HepG2 (cell line): Measurements from ENCODE around the gene VPS11. TPM values are rescaled to one million over a fixed set of nuclear protein-coding genes. Genes with fewer than 3 reads are reported as not detected.

ENCODE experiments used
- EEA1 ChIP-seq: sonication (generic); formaldehyde crosslinking; IDR thresholded peaks from 2 replicates; pipeline ENCODE4 v1.5.1; 2020; ENCODE audit warnings: mild to moderate bottlenecking, missing genetic modification reagents, borderline replicate concordance
- HNRNPK ChIP-seq: fragments of 200-400 bp; formaldehyde crosslinking; IDR thresholded peaks from 2 replicates; pipeline ENCODE4 v1.6.1; 2018; ENCODE audit warnings: low read length, low read depth, moderate library complexity, mild to moderate bottlenecking; ENCODE audit not compliant: poor library complexity, severe bottlenecking
- HOXD1 ChIP-seq: sonication (generic); formaldehyde crosslinking; IDR thresholded peaks from 2 replicates; pipeline ENCODE4 v1.5.0; 2020; ENCODE audit warnings: missing genetic modification reagents
- MED8 ChIP-seq: sonication (generic); formaldehyde crosslinking; IDR thresholded peaks from 2 replicates; pipeline ENCODE4 v1.8.1; 2023; ENCODE audit warnings: mild to moderate bottlenecking, missing genetic modification reagents; ENCODE audit not compliant: insufficient replicate concordance
- POGZ ChIP-seq: sonication (generic); formaldehyde crosslinking; IDR thresholded peaks from 2 replicates; pipeline ENCODE4 v1.4.0; 2020; ENCODE audit warnings: mild to moderate bottlenecking, missing genetic modification reagents
- POLR2AphosphoS5 ChIP-seq: IDR thresholded peaks from 2 replicates; pipeline ENCODE4 v1.6.1; 2012; ENCODE audit warnings: low read depth, low read length
- RAD51 ChIP-seq: fragments of 450-650 bp; IDR thresholded peaks from 2 replicates; pipeline ENCODE4 v1.6.1; 2016; ENCODE audit warnings: borderline replicate concordance
- SPEN ChIP-seq: sonication (generic); formaldehyde crosslinking; IDR thresholded peaks from 2 replicates; pipeline ENCODE4 v1.5.1; 2020; ENCODE audit warnings: low read depth, mild to moderate bottlenecking, missing genetic modification reagents
- TOE1 ChIP-seq: sonication (generic); formaldehyde crosslinking; IDR thresholded peaks from 2 replicates; pipeline ENCODE4 v1.4.0; 2020; ENCODE audit warnings: mild to moderate bottlenecking, missing genetic modification reagents
- XBP1 ChIP-seq: sonication (generic); formaldehyde crosslinking; IDR thresholded peaks from 2 replicates; pipeline ENCODE4 v1.5.0; 2020; ENCODE audit warnings: missing genetic modification reagents
- YEATS2 ChIP-seq: sonication (generic); formaldehyde crosslinking; IDR thresholded peaks from 2 replicates; pipeline ENCODE4 v1.4.0; 2020; ENCODE audit warnings: missing genetic modification reagents, borderline replicate concordance
- YEATS4 ChIP-seq: sonication (generic); formaldehyde crosslinking; IDR thresholded peaks from 2 replicates; pipeline ENCODE4 v1.4.0; 2020; ENCODE audit warnings: missing genetic modification reagents, borderline replicate concordance
- ZBTB4 ChIP-seq: sonication (generic); formaldehyde crosslinking; IDR thresholded peaks from 2 replicates; pipeline ENCODE4 v1.4.0; 2020; ENCODE audit warnings: missing genetic modification reagents, mild to moderate bottlenecking, borderline replicate concordance
- ZNF263 ChIP-seq: sonication (generic); formaldehyde crosslinking; IDR thresholded peaks from 2 replicates; pipeline ENCODE4 v1.4.0; 2020; ENCODE audit warnings: missing genetic modification reagents
- ZNF350 ChIP-seq: sonication (generic); formaldehyde crosslinking; IDR thresholded peaks from 2 replicates; pipeline ENCODE4 v1.4.0; 2020; ENCODE audit warnings: mild to moderate bottlenecking, low read depth, missing genetic modification reagents, borderline replicate concordance
- ZNF557 ChIP-seq: sonication (generic); formaldehyde crosslinking; IDR thresholded peaks from 2 replicates; pipeline ENCODE4 v1.4.0; 2020; ENCODE audit warnings: missing genetic modification reagents
- ZNF558 ChIP-seq: sonication (generic); formaldehyde crosslinking; IDR thresholded peaks from 2 replicates; pipeline ENCODE4 v1.9.0; 2022; ENCODE audit warnings: mild to moderate bottlenecking, missing genetic modification reagents, borderline replicate concordance
- ZNF616 ChIP-seq: sonication (generic); formaldehyde crosslinking; IDR thresholded peaks from 2 replicates; pipeline ENCODE4 v1.5.0; 2020; ENCODE audit warnings: low read depth, mild to moderate bottlenecking, missing genetic modification reagents
- ZNF841 ChIP-seq: sonication (generic); formaldehyde crosslinking; IDR thresholded peaks from 2 replicates; pipeline ENCODE4 v1.8.1; 2023; ENCODE audit warnings: missing genetic modification reagents, borderline replicate concordance
- ZNF891 ChIP-seq: sonication (generic); formaldehyde crosslinking; IDR thresholded peaks from 2 replicates; pipeline ENCODE4 v1.5.0; 2020; ENCODE audit warnings: mild to moderate bottlenecking, missing genetic modification reagents
- ZSCAN31 ChIP-seq: sonication (generic); formaldehyde crosslinking; IDR thresholded peaks from 2 replicates; pipeline ENCODE4 v1.5.0; 2020; ENCODE audit warnings: low read depth, mild to moderate bottlenecking, missing genetic modification reagents
- polyA plus RNA-seq, 8 experiments: library from polyadenylated mRNA; depleted of rRNA in 3 of 8; stranded (reverse) in 7 of 8; unstranded in 1 of 8; fragments of >200 nt; fragmentation: Illumina TruSeq in 4 of 8; extraction: Trizol in 4 of 8; gene quantifications; 2 replicates each; pipeline versions ENCODE4 v1.2.1 to v1.2.3, GENCODE V29; 2011 to 2016; ENCODE audit warnings: low read depth in 4 of 8, missing spikeins in 1 of 8, mixed read lengths in 1 of 8; ENCODE audit not compliant: insufficient read depth in 1 of 8
- total RNA-seq, 5 experiments: library from RNA; depleted of rRNA; stranded (reverse); fragments of >200 nt; fragmentation: Illumina TruSeq; extraction: Trizol; gene quantifications; 2 replicates each; pipeline ENCODE4 v1.2.3, GENCODE V29; 2016; ENCODE audit warnings: low read depth in 1 of 5
- TF ChIP-seq, protein P1 (sequence below): IDR thresholded peaks from 2 replicates; pipeline ENCODE4 v1.6.1; 2016; ENCODE audit warnings: mild to moderate bottlenecking
- TF ChIP-seq, protein P2 (sequence below): sonication (generic); formaldehyde crosslinking; IDR thresholded peaks from 2 replicates; pipeline ENCODE4 v1.5.0; 2020; ENCODE audit warnings: missing genetic modification reagents, mild to moderate bottlenecking, borderline replicate concordance

VPS11 gene
- total and polyA plus RNA-seq, 2 of the 13 experiments (the other 11 are each of a cell fraction or from before 2014, with no cell fraction given): 13.7 to 21.6 TPM

DNA sequence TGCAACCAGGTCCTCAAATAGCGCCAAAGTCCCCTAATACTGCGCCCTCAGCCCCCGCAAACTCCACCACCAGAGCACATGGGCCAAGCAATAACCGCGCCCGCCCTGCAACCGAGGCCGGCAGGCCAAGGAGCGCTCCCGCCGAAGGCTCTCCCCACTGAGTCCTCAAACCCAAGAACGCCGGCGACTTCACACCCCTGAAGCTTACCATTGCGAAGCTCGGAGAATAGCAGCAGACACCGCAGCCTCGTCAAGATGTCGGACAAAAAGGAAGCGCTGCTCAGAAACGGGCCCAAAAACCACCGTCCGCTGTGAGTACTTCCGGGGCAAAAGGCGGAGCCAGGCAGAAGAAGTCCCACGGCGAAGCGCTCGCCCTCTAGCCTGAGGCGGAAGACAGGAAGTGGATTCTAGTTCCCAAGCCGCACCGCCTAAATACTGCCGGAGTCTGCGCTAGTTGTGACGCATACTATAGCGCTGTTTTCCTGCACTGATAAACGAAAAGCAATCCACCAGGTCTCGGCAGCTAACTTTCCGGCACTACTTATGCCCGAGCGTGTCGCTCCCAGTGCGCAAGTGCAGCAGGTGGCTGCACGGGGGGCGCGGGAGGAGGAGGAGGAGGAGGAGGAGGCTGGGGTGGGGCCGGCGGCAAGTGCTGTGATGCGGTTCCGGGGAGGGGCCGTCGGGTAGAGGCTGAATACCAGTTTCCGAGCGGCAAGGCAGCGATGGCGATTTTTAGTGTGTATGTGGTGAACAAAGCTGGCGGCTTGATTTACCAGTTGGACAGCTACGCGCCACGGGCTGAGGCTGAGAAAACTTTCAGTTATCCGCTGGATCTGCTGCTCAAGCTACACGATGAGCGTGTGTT is 49.3 kb upstream of the VPS11 start, which contains the start of the genes RPS25 and TRAPPC4 (continued):
- TF ChIP-seq ZNF558 (CRISPR knock-in tag) (no peak; the same call in 1 of the 2 replicates), ZBTB4 (CRISPR knock-in tag) (no peak), EEA1 (no peak), RAD51 (no peak), ZNF263 (CRISPR knock-in tag) (peak; percentile 88), YEATS2 (CRISPR knock-in tag) (peak; percentile 97), ZNF841 (CRISPR knock-in tag) (0 out of 2 replicates have a peak, but pooled peaks have one; percentile 38), ZNF891 (CRISPR knock-in tag) (no peak; the same call in 1 of the 2 replicates), ZNF557 (CRISPR knock-in tag) (no peak), SPEN (CRISPR knock-in tag) (peak; percentile 96), POLR2AphosphoS5 (peak; percentile 90), YEATS4 (CRISPR knock-in tag) (peak; percentile 73), TOE1 (CRISPR knock-in tag) (no peak), HNRNPK (peak; percentile 21), ZNF616 (no peak), MED8 (CRISPR knock-in tag) (no peak), POGZ (peak; percentile 8), HOXD1 (0 out of 2 replicates have a peak, but pooled peaks have one; percentile 72), XBP1 (CRISPR knock-in tag) (no peak), ZSCAN31 (CRISPR knock-in tag) (peak; percentile 65; the same call in 1 of the 2 replicates), ZNF350 (CRISPR knock-in tag) (no peak; the same call in 1 of the 2 replicates)
- TF ChIP-seq, protein P1, sequence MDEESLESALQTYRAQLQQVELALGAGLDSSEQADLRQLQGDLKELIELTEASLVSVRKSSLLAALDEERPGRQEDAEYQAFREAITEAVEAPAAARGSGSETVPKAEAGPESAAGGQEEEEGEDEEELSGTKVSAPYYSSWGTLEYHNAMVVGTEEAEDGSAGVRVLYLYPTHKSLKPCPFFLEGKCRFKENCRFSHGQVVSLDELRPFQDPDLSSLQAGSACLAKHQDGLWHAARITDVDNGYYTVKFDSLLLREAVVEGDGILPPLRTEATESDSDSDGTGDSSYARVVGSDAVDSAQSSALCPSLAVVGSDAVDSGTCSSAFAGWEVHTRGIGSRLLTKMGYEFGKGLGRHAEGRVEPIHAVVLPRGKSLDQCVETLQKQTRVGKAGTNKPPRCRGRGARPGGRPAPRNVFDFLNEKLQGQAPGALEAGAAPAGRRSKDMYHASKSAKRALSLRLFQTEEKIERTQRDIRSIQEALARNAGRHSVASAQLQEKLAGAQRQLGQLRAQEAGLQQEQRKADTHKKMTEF (CRISPR knock-in tag): peak; percentile 66; the same call in 1 of the 2 replicates
- TF ChIP-seq, protein P2, sequence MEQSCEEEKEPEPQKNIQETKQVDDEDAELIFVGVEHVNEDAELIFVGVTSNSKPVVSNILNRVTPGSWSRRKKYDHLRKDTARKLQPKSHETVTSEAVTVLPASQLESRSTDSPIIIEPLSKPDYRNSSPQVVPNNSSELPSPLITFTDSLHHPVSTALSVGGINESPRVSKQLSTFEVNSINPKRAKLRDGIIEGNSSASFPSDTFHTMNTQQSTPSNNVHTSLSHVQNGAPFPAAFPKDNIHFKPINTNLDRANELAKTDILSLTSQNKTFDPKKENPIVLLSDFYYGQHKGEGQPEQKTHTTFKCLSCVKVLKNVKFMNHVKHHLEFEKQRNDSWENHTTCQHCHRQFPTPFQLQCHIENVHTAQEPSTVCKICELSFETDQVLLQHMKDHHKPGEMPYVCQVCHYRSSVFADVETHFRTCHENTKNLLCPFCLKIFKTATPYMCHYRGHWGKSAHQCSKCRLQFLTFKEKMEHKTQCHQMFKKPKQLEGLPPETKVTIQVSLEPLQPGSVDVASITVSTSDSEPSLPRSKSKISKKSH: no peak
